Measurements from ENCODE around the gene NCOA7.

The NCOA7 gene

GRCh38 chr6:125754566-125754965 lies 36.2 kb upstream of the NCOA7 start:
- TF ChIP-seq, protein P1, sequence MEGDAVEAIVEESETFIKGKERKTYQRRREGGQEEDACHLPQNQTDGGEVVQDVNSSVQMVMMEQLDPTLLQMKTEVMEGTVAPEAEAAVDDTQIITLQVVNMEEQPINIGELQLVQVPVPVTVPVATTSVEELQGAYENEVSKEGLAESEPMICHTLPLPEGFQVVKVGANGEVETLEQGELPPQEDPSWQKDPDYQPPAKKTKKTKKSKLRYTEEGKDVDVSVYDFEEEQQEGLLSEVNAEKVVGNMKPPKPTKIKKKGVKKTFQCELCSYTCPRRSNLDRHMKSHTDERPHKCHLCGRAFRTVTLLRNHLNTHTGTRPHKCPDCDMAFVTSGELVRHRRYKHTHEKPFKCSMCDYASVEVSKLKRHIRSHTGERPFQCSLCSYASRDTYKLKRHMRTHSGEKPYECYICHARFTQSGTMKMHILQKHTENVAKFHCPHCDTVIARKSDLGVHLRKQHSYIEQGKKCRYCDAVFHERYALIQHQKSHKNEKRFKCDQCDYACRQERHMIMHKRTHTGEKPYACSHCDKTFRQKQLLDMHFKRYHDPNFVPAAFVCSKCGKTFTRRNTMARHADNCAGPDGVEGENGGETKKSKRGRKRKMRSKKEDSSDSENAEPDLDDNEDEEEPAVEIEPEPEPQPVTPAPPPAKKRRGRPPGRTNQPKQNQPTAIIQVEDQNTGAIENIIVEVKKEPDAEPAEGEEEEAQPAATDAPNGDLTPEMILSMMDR (conservative IDR thresholded peaks at IDR 0.05; ENCODE audit: low read depth, low read length), result no peak
- no peak for DNase-seq (ENCODE audit: low read depth)
- no peak overlapping the region for H3K4me3 ChIP-seq (ENCODE audit: low read depth, low read length)

DNA sequence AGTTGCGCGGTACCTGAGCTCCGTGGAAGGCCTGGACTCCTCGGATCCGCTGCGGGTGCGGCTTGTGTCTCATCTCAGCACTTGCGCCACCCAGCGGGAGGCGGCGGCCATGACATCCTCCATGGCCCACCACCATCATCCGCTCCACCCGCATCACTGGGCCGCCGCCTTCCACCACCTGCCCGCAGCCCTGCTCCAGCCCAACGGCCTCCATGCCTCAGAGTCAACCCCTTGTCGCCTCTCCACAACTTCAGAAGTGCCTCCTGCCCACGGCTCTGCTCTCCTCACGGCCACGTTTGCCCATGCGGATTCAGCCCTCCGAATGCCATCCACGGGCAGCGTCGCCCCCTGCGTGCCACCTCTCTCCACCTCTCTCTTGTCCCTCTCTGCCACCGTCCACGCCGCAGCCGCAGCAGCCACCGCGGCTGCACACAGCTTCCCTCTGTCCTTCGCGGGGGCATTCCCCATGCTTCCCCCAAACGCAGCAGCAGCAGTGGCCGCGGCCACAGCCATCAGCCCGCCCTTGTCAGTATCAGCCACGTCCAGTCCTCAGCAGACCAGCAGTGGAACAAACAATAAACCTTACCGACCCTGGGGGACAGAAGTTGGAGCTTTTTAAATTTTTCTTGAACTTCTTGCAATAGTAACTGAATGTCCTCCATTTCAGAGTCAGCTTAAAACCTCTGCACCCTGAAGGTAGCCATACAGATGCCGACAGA lies 31.4 kb upstream of the NCOA7 start:
- H3K4me3 ChIP-seq (ENCODE audit: low read depth, low read length), result no peak overlapping the region
- DNase-seq (ENCODE audit: low read depth), result no peak
- TF ChIP-seq, protein P1 (conservative IDR thresholded peaks at IDR 0.05; ENCODE audit: low read depth, low read length), result peak; percentile 35

- no peak for DNase-seq (ENCODE audit: low read depth)
- TF ChIP-seq, protein P1 (conservative IDR thresholded peaks at IDR 0.05; ENCODE audit: low read depth, low read length), result no peak
Observed at GRCh38 chr6:125759959-125760457, 30.8 kb upstream of the NCOA7 start.

DNA sequence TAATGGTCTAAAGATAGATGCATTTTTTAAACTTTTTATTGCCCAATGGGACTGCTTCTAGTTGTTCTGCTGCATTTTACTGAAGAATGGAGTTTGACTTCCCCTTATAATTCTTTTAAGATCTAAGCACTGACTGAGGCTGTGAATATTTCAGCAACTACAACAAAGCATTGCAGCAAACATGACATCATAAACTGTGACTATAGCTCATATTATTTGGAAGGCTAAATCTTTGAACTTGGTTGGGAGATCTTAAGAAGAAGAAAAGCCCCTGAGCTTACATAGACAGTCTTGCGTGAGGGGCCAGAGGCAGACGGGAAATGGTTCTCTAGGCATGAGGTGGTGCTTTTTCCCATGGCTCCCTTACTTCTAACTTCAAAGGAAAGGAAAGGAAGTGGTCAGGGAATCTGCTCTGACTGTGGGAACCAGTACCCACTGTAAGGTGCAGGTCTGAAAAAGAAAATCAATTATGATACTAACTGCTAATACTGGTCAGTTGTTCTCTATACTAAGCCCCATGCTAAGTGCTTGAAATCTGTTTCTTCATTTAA lies 26.6 kb upstream of the NCOA7 start:
- H3K4me3 ChIP-seq (ENCODE audit: low read depth, low read length), result no peak overlapping the region
- TF ChIP-seq, protein P1 (conservative IDR thresholded peaks at IDR 0.05; ENCODE audit: low read depth, low read length), result no peak
- no peak for DNase-seq (ENCODE audit: low read depth)

More at GRCh38 chr6:125759959-125760457, 30.8 kb upstream of the NCOA7 start:
- no peak overlapping the region for H3K4me3 ChIP-seq (ENCODE audit: low read depth, low read length)

- no peak overlapping the region for H3K4me3 ChIP-seq (ENCODE audit: low read depth, low read length)
- no peak for DNase-seq (ENCODE audit: low read depth)
- TF ChIP-seq, protein P1 (conservative IDR thresholded peaks at IDR 0.05; ENCODE audit: low read depth, low read length), result no peak
Observed at GRCh38 chr6:125765944-125766343, 24.8 kb upstream of the NCOA7 start.

- TF ChIP-seq, protein P1 (conservative IDR thresholded peaks at IDR 0.05; ENCODE audit: low read depth, low read length), result no peak
- DNase-seq (ENCODE audit: low read depth), result no peak
- H3K4me3 ChIP-seq (ENCODE audit: low read depth, low read length), result no peak overlapping the region
Observed at GRCh38 chr6:125766641-125767040, 24.1 kb upstream of the NCOA7 start.
